Ovary (tissue), 9 donors: ENCODE measurements around the gene ECI1. TPM values are rescaled to one million over a fixed set of nuclear protein-coding genes. Genes with fewer than 3 reads are reported as not detected.
A peak's percentile ranks its signal among the peaks of the same experiment; 100 is the strongest.

Source experiments
- DNase-seq, 5 donors: peaks; one replicate each; pipeline ENCODE4 v3.0.0-alpha.2; 2019 to 2020
- H3K27ac ChIP-seq, 2 donors: fragments of 200-600 bp; one replicate each; pipeline versions ENCODE4 v1.5.1 to v1.8.0; 2019 to 2022
- H3K27me3 ChIP-seq: fragments of 200-600 bp; one replicate; pipeline ENCODE4 v1.8.0; 2022
- H3K36me3 ChIP-seq: fragments of 200-600 bp; sonication (generic); one replicate; pipeline ENCODE4 v1.5.1; 2019
- H3K4me1 ChIP-seq: one replicate; pipeline ENCODE4 v1.8.1; 2013; ENCODE audit warnings: mild to moderate bottlenecking, moderate library complexity; ENCODE audit not compliant: insufficient read depth
- H3K4me3 ChIP-seq: fragments of 200-600 bp; sonication (generic); one replicate; pipeline ENCODE4 v1.5.1; 2017
- H3K9me3 ChIP-seq, 2 donors: fragments of 200-600 bp in 1 of 2; sonication (generic) in 1 of 2; one replicate each; pipeline versions ENCODE4 v1.5.1 to v1.8.1; 2013 to 2019; ENCODE audit warnings: mild to moderate bottlenecking in 1 of 2, moderate library complexity in 1 of 2
- EP300 ChIP-seq: sonication (generic); formaldehyde crosslinking; IDR thresholded peaks from one replicate; pipeline ENCODE4 v1.6.1; 2017; ENCODE audit warnings: antibody characterized with exemption
- POLR2A ChIP-seq: fragments of 450-650 bp; IDR thresholded peaks from one replicate; pipeline ENCODE4 v1.6.1; 2017; ENCODE audit warnings: antibody characterized with exemption, mild to moderate bottlenecking, moderate library complexity
- WGBS, 3 donors: extraction: QIAGEN DNeasy Blood & Tissue Kit in 1 of 3; methylation state at CpG; one replicate each; pipeline versions ENCODE4 v1.1.5 to v1.1.7; 2013 to 2017; 5-methylcytosine and 5-hydroxymethylcytosine counted together
- intact Hi-C, 4 donors: fragments of 100-400 bp; cut with DNase I; formaldehyde crosslinking; loops; one replicate each; pipeline versions ENCODE4 v1.11.0 to v1.15.1; 2022 to 2023
- microRNA counts: library from miRNA; unstranded; fragments of <30 nt; microRNA quantifications from one replicate; lab custom pipeline; 2016
- microRNA-seq, 3 donors: library from miRNA; unstranded; fragments of <30 nt; microRNA quantifications; one replicate each; pipeline versions ENCODE4 to v1.2.0, GENCODE V29; 2019 to 2020
- polyA plus RNA-seq, 2 donors: library from polyadenylated mRNA; stranded (reverse); fragments of 200-250 nt in 1 of 2; fragments of 350-450 nt in 1 of 2; fragmentation: Illumina TruSeq in 1 of 2; extraction: RNeasy Lipid Tissue Mini Kit (QIAGEN cat#74804) in 1 of 2; gene quantifications; one replicate each; pipeline ENCODE4 v1.2.3, GENCODE V29; 2013 to 2014
- small RNA-seq: library from RNA; depleted of rRNA; stranded (forward); fragments of <200 nt; gene quantifications from one replicate; pipeline ENCODE3, GENCODE V24; 2016
- total RNA-seq, 7 donors: library from RNA; depleted of rRNA in 2 of 7; stranded (reverse); fragments of >200 nt in 2 of 7; fragmentation: NEBNext Ultra II Directional in 3 of 7; extraction: Animal tissue kit (Norgen Biotek cat#: 25700) in 3 of 7; gene quantifications; one replicate each; pipeline versions ENCODE4 v1.1.0 to v1.2.4, GENCODE V29; 2016 to 2023
- TF ChIP-seq, protein P1 (sequence below), 3 donors: fragments of 450-650 bp in 2 of 3; fragments of 200-600 bp in 1 of 3; IDR thresholded peaks; one replicate each; pipeline versions ENCODE4 v1.5.1 to v1.8.0; 2016 to 2022; ENCODE audit warnings: antibody characterized with exemption in 3 of 3, mild to moderate bottlenecking in 1 of 3
- donor health status: DM: no; HTN: no; CAD: no; lungs with moderate emphysema.
- donor health status: DM: no; HTN: no; CAD: no.
- donor health status: Bipolar disorder and iron deficiency.
- donor health status: DM: yes; HTN: yes; CAD: no.
- donor health status: DM: no; HTN: no; CAD: no.
- donor health status: DM: yes; HTN: yes; CAD: no.

ECI1 gene
- total and polyA plus RNA-seq, 9 donors = 3.1 to 66.3 (median 48.1) TPM

DNA sequence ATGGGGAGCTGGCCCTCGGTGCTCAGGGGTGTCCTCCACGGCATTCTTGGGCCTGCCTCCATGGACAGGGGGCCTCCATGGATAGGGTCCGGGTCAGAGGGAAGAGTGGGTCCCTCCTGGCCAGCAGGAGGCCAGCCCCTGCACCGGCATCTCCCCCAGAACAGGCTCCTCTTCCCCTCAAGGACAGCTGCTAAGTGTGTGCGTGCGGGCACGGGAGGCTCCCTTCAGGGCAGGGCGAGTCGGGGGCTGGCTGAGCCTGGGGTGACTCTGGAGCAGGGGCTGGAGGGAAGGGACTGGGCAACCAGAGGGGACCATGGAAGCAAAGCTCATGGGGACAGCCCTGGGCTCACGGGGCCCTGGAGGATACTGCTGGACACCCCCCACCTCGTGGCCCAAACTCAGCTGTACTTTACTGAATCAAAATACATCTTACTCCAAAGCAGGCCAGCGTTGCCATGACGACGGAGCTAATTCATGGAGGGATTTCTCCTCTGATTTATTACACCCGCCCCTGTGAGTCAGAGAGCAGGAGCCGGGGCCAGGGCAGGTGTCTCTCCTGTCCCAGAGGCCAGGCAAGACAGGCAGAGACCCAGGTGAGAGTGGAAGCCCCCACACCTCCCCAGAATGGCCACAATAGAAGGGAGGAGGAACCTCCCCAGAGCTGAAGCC lies 57.1 kb downstream of the ECI1 start:
- H3K27ac ChIP-seq = no peak overlapping the region

DNA sequence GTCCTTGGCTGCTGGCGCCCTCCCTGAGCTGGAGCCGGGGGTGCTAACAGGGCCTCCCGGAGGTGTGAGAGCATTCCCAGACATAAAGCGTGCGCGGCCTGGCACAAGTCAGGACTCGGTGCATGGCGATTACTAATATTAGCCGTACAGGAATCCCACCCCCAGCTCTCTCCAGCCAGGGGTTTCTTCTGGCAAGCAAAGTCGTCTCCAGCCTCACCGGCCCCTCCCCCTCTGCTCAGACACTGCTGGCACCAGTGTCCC lies 60.0 kb downstream of the ECI1 start:
- DNase-seq = no peak
- peaks cover 2% of the 10 kb centered on the region for H3K27me3 ChIP-seq
- H3K4me1 ChIP-seq = no peaks in the 10 kb centered on the region
- intact Hi-C loops = no loop called here
- no peaks in the 10 kb centered on the region for H3K36me3 ChIP-seq
- no peak for TF ChIP-seq POLR2A
- TF ChIP-seq, protein P1, sequence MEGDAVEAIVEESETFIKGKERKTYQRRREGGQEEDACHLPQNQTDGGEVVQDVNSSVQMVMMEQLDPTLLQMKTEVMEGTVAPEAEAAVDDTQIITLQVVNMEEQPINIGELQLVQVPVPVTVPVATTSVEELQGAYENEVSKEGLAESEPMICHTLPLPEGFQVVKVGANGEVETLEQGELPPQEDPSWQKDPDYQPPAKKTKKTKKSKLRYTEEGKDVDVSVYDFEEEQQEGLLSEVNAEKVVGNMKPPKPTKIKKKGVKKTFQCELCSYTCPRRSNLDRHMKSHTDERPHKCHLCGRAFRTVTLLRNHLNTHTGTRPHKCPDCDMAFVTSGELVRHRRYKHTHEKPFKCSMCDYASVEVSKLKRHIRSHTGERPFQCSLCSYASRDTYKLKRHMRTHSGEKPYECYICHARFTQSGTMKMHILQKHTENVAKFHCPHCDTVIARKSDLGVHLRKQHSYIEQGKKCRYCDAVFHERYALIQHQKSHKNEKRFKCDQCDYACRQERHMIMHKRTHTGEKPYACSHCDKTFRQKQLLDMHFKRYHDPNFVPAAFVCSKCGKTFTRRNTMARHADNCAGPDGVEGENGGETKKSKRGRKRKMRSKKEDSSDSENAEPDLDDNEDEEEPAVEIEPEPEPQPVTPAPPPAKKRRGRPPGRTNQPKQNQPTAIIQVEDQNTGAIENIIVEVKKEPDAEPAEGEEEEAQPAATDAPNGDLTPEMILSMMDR (IDR thresholded peaks at IDR 0.05) = no peak
- no peak for TF ChIP-seq EP300
- no peaks in the 10 kb centered on the region for H3K9me3 ChIP-seq
- WGBS, 3 donors = 70 to 89% (median 83%) methylated on average over 8 to 11 of the region's 11 CpGs
- H3K4me3 ChIP-seq = no peak overlapping the region
- H3K27ac ChIP-seq = no peak overlapping the region

More for the DNA sequence above, 57.1 kb downstream of the ECI1 start:
- DNase-seq = no peak
- no peaks in the 10 kb centered on the region for H3K4me1 ChIP-seq
- H3K27me3 ChIP-seq = peaks cover 2% of the 10 kb centered on the region
- WGBS, 3 donors = 32 to 35% (median 32%) methylated on average over 14 to 16 of the region's 16 CpGs
- no peaks in the 10 kb centered on the region for H3K9me3 ChIP-seq
- H3K4me3 ChIP-seq = no peak overlapping the region
- TF ChIP-seq, protein P1 (IDR thresholded peaks at IDR 0.05) = no peak
- TF ChIP-seq POLR2A = no peak
- TF ChIP-seq EP300 = no peak
- intact Hi-C loops = no loop called here
- no peaks in the 10 kb centered on the region for H3K36me3 ChIP-seq

DNA sequence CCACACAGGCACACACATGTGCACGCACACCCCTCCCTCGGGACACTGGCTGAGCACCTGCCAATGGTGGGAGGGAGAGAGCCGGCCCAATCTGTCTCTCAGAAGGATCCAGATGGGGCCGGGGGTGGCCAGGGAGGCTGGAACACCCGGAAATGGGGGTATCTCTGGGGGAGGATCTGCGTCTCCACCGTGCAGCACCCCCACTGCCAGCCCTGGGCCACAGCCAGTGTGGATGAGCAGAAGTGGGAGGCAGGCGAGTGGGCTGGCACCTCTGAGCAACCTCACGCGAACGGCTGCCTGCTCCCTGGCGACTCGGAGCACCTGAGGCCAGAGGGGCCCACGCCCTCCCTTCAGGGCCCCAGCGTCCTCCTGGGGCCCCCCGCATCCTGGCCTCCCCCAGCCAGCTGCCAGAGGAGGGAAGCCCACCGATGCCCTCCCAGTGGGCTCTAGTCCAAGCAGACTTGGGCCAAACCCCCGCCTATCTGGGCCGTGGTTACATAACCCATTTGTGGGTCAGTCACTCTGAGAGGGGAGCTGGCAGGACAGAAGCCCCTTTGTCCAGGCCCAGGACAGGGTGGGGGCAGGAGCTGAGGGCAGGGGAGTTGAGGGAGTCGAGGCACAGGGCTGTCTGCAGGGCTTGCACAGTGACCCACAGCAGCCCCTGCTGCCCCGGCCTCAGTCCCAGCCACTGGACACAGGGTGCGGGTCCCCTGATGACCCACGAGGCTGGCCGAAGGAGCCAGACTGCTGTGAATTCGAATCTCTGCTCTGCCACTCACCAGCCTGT lies 60.5 kb downstream of the ECI1 start:
- H3K4me3 ChIP-seq = no peak overlapping the region
- no peaks in the 10 kb centered on the region for H3K36me3 ChIP-seq
- H3K4me1 ChIP-seq = no peaks in the 10 kb centered on the region
- H3K27me3 ChIP-seq = peaks cover 2% of the 10 kb centered on the region
- 65 to 71% (median 68%) methylated on average over 20 to 25 of the region's 25 CpGs for WGBS, 3 donors
- intact Hi-C loops = no loop called here
- no peaks in the 10 kb centered on the region for H3K9me3 ChIP-seq
- no peak for DNase-seq
- H3K27ac ChIP-seq = no peak overlapping the region
- TF ChIP-seq EP300 (no peak), POLR2A (no peak)
- TF ChIP-seq, protein P1 (IDR thresholded peaks at IDR 0.05) = no peak

DNA sequence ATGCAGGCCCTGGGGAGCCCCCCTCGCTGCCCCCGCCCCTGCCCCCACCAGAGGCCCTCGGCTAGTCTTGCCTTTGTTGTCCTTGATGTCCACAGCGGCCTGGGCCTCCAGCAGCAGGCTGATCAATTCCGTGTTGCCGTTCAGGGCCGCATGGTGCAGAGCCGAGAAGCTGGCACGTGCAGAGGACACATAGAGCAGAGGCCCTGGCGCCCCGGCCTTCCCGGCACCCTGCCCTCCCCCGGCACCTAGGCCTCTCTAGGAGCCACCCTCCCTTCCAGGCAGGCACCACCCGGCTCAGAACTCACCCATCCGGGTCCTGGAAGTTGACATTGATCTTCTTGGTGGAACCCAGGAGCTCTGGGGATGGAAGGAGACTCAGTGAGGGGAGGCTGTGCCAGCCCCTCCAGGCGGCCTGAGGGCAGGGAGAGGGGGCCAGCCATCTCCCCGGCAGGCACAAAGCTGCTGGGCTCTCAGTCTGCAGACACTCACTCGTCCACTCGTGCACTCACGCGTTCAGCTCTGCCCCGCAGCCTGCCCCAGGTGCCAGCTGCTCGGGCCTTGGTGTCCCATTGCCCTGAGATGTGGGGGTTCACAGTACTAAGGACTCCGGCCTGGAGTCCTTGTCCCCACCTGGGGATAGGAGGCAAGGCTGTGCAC lies 61.3 kb downstream of the ECI1 start:
- Histone ChIP-seq H3K4me3 (no peak overlapping the region), H3K27me3 (no peaks in the 10 kb centered on the region), H3K9me3 (no peaks in the 10 kb centered on the region), H3K27ac (no peak overlapping the region), H3K36me3 (no peaks in the 10 kb centered on the region), H3K4me1 (no peaks in the 10 kb centered on the region)
- no peak for TF ChIP-seq POLR2A
- TF ChIP-seq, protein P1 (IDR thresholded peaks at IDR 0.05) = no peak
- 75 to 78% (median 77%) methylated on average over 22 to 24 of the region's 24 CpGs for WGBS, 3 donors
- intact Hi-C loops = no loop called here
- DNase-seq = no peak

MicroRNAs encoded within 50 kb of the gene (microRNA counts, 767-probe panel; counts per million panel counts)
- microRNA hsa-miR-940 (lab: Ali Mortazavi, UCI) = 530 counts per million, percentile 78 among the panel's probes with 10 or more counts

Small RNA genes lying within 50 kb of the gene (microRNA-seq; reads per million reads assigned to microRNA genes)
- gene MIR3677 (0 reads per million in 3 donors), gene MIR4717 (0 reads per million in 3 donors)

Small RNA genes lying within 50 kb of the gene (small RNA-seq; reads per million reads assigned to genes)
- not detected for gene MIR3677
- not detected for gene MIR4717

Other genes with a start within 250 kb of the ECI1 start
- 10 to 100 TPM; 25.8 to 44.5 (median 30.3) TPM for gene ZNF598, start 241.8 kb downstream of the ECI1 start, total RNA-seq
- 10 to 100 TPM in 1 of 2 donors, under 1 TPM in 1; 0.95 to 26.7 TPM for gene ZNF598, start 241.8 kb downstream of the ECI1 start, polyA plus RNA-seq
- gene NPW, start 231.8 kb downstream of the ECI1 start, total RNA-seq = 1 to 10 TPM in 1 of 7 donors, under 1 TPM in 2, not detected in 4; 0.46 to 1.1 (median 0.78) TPM
- gene NPW, start 231.8 kb downstream of the ECI1 start, polyA plus RNA-seq = under 1 TPM in 1 of 2 donors, not detected in 1; 0.17 TPM
- gene NHERF2, start 224.7 kb downstream of the ECI1 start, total RNA-seq = 100 to 1,000 TPM in 1 of 7 donors, 10 to 100 TPM in 6; 25.0 to 118 (median 78.7) TPM
- gene NHERF2, start 224.7 kb downstream of the ECI1 start, polyA plus RNA-seq = 100 to 1,000 TPM in 1 of 2 donors, 1 to 10 TPM in 1; 6.3 to 101 TPM
- gene NTHL1, start 203.8 kb downstream of the ECI1 start, total RNA-seq = 10 to 100 TPM; 17.1 to 38.1 (median 23.9) TPM
- 10 to 100 TPM in 1 of 2 donors, 1 to 10 TPM in 1; 1.9 to 27.3 TPM for gene NTHL1, start 203.8 kb downstream of the ECI1 start, polyA plus RNA-seq
- 100 to 1,000 TPM in 4 of 7 donors, 10 to 100 TPM in 3; 47.0 to 150 (median 131) TPM for gene TSC2, start 203.6 kb downstream of the ECI1 start, total RNA-seq
- gene TSC2, start 203.6 kb downstream of the ECI1 start, polyA plus RNA-seq = 10 to 100 TPM; 51.7 to 72.1 TPM
- gene PKD1, start 115.7 kb downstream of the ECI1 start, total RNA-seq = 100 to 1,000 TPM in 6 of 7 donors, 10 to 100 TPM in 1; 78.8 to 203 (median 145) TPM
- 100 to 1,000 TPM in 1 of 2 donors, 1 to 10 TPM in 1; 8.7 to 113 TPM for gene PKD1, start 115.7 kb downstream of the ECI1 start, polyA plus RNA-seq
- gene RAB26, start 103.0 kb downstream of the ECI1 start, total RNA-seq = under 1 TPM in 2 of 7 donors, not detected in 5; 0.12 to 0.80 TPM
- under 1 TPM; 0.19 to 0.50 TPM for gene RAB26, start 103.0 kb downstream of the ECI1 start, polyA plus RNA-seq
- gene TRAF7, start 95.8 kb downstream of the ECI1 start, total RNA-seq = 10 to 100 TPM; 20.5 to 68.0 (median 48.0) TPM
- 10 to 100 TPM; 13.3 to 26.3 TPM for gene TRAF7, start 95.8 kb downstream of the ECI1 start, polyA plus RNA-seq
- gene CASKIN1, start 55.0 kb downstream of the ECI1 start, total RNA-seq = 1 to 10 TPM in 1 of 7 donors, under 1 TPM in 6; 0.10 to 2.4 (median 0.60) TPM
- under 1 TPM in 1 of 2 donors, not detected in 1; 0.52 TPM for gene CASKIN1, start 55.0 kb downstream of the ECI1 start, polyA plus RNA-seq
- 10 to 100 TPM; 24.5 to 56.2 (median 28.4) TPM for gene MLST8, start 46.1 kb downstream of the ECI1 start, total RNA-seq
- 10 to 100 TPM in 1 of 2 donors, 1 to 10 TPM in 1; 7.4 to 42.9 TPM for gene MLST8, start 46.1 kb downstream of the ECI1 start, polyA plus RNA-seq
- 1 to 10 TPM; 3.2 to 8.3 (median 6.4) TPM for gene BRICD5, start 40.7 kb downstream of the ECI1 start, total RNA-seq
- gene BRICD5, start 40.7 kb downstream of the ECI1 start, polyA plus RNA-seq = 1 to 10 TPM in 1 of 2 donors, under 1 TPM in 1; 0.37 to 4.1 TPM
- 10 to 100 TPM in 1 of 7 donors, 1 to 10 TPM in 6; 5.0 to 12.3 (median 7.5) TPM for gene PGP, start 36.7 kb downstream of the ECI1 start, total RNA-seq
- gene PGP, start 36.7 kb downstream of the ECI1 start, polyA plus RNA-seq = 1 to 10 TPM; 2.5 to 5.2 TPM
- gene E4F1, start 28.0 kb downstream of the ECI1 start, total RNA-seq = 10 to 100 TPM; 18.3 to 26.2 (median 22.7) TPM
- 10 to 100 TPM in 1 of 2 donors, under 1 TPM in 1; 0.58 to 23.5 TPM for gene E4F1, start 28.0 kb downstream of the ECI1 start, polyA plus RNA-seq
- 1 to 10 TPM in 1 of 7 donors, under 1 TPM in 6; 0.37 to 1.1 (median 0.75) TPM for gene DNASE1L2, start 15.1 kb downstream of the ECI1 start, total RNA-seq
- gene DNASE1L2, start 15.1 kb downstream of the ECI1 start, polyA plus RNA-seq = under 1 TPM in 1 of 2 donors, not detected in 1; 0.69 TPM
- 100 to 1,000 TPM in 6 of 7 donors, 10 to 100 TPM in 1; 78.0 to 172 (median 153) TPM for gene RNPS1, start 16.5 kb upstream of the ECI1 start, total RNA-seq
- gene RNPS1, start 16.5 kb upstream of the ECI1 start, polyA plus RNA-seq = 100 to 1,000 TPM in 1 of 2 donors, 10 to 100 TPM in 1; 85.2 to 138 TPM
- 10 to 100 TPM in 2 of 7 donors, 1 to 10 TPM in 5; 2.0 to 11.3 (median 6.9) TPM for gene ABCA3, start 89.1 kb upstream of the ECI1 start, total RNA-seq
- 1 to 10 TPM; 2.7 to 6.9 TPM for gene ABCA3, start 89.1 kb upstream of the ECI1 start, polyA plus RNA-seq
- gene CCNF, start 177.9 kb upstream of the ECI1 start, total RNA-seq = 1 to 10 TPM; 1.4 to 2.5 (median 2.0) TPM
- 1 to 10 TPM in 1 of 2 donors, under 1 TPM in 1; 0.87 to 1.1 TPM for gene CCNF, start 177.9 kb upstream of the ECI1 start, polyA plus RNA-seq
- gene TEDC2, start 208.5 kb upstream of the ECI1 start, total RNA-seq = 1 to 10 TPM in 3 of 7 donors, under 1 TPM in 2, not detected in 2; 0.38 to 2.0 (median 1.4) TPM
- 1 to 10 TPM in 1 of 2 donors, not detected in 1; 1.2 TPM for gene TEDC2, start 208.5 kb upstream of the ECI1 start, polyA plus RNA-seq
- under 1 TPM in 3 of 7 donors, not detected in 4; 0.12 to 0.34 (median 0.26) TPM for gene NTN3, start 219.7 kb upstream of the ECI1 start, total RNA-seq
- under 1 TPM in 1 of 2 donors, not detected in 1; 0.13 TPM for gene NTN3, start 219.7 kb upstream of the ECI1 start, polyA plus RNA-seq
- gene TBC1D24, start 223.5 kb upstream of the ECI1 start, total RNA-seq = 1 to 10 TPM; 2.5 to 8.1 (median 6.7) TPM
- gene TBC1D24, start 223.5 kb upstream of the ECI1 start, polyA plus RNA-seq = 1 to 10 TPM; 1.9 to 2.3 TPM